OCI-LY7 (cell line): ENCODE measurements around the gene CIB4. TPM values are rescaled to one million over a fixed set of nuclear protein-coding genes. Genes with fewer than 3 reads are reported as not detected.

Source experiments
- BruUV-seq: library from RNA; stranded (reverse); fragments of 400-500 nt; replicated peaks from 2 replicates; lab custom pipeline; 2021; lab: Mats Ljungman, UMichigan
- CTCF ChIA-PET: fragments of 300-600 bp; sonication (Branson Sonifier 250); formaldehyde crosslinking; loops from one replicate; lab custom pipeline; 2022; ENCODE audit warnings: antibody characterized with exemption; ENCODE audit not compliant: unreplicated experiment; lab: Charles Lee
- POLR2A ChIA-PET: fragments of 300-600 bp; sonication (Branson Sonifier 250); formaldehyde crosslinking; loops from one replicate; lab custom pipeline; 2022; ENCODE audit warnings: antibody characterized with exemption; lab: Charles Lee
- DNase-seq: peaks from one replicate; pipeline ENCODE4 v3.0.0-alpha.2; 2015; ENCODE audit warnings: low spot score
- H2AFZ ChIP-seq: fragments of 200-600 bp; sonication (generic), shearing (Covaris generic); 2 replicates; pipeline ENCODE4 v1.6.1; 2014; ENCODE audit warnings: mild to moderate bottlenecking, antibody characterized with exemption, low read length, moderate library complexity
- H3K27ac ChIP-seq: fragments of 200-600 bp; sonication (generic); 2 replicates; pipeline ENCODE4 v1.5.1; 2014; ENCODE audit warnings: mixed run types, low read depth, mild to moderate bottlenecking, moderate library complexity, low read length, inconsistent platforms; ENCODE audit not compliant: poor library complexity, severe bottlenecking
- H3K36me3 ChIP-seq: fragments of 200-600 bp; sonication (generic); 2 replicates; pipeline ENCODE4 v1.6.1; 2014; ENCODE audit warnings: mild to moderate bottlenecking, antibody characterized with exemption, low read length, moderate library complexity, mixed read lengths; ENCODE audit not compliant: insufficient read depth
- H3K4me1 ChIP-seq: fragments of 200-600 bp; sonication (generic); 2 replicates; pipeline ENCODE4 v1.5.1; 2014; ENCODE audit warnings: mild to moderate bottlenecking, low read length; ENCODE audit not compliant: insufficient read depth, poor library complexity, severe bottlenecking
- H3K4me2 ChIP-seq: fragments of 200-600 bp; sonication (generic); 2 replicates; pipeline ENCODE4 v1.6.1; 2014; ENCODE audit warnings: mild to moderate bottlenecking, low read length
- H3K4me3 ChIP-seq: fragments of 200-600 bp; sonication (generic); 2 replicates; pipeline ENCODE4 v1.5.1; 2014; ENCODE audit warnings: mild to moderate bottlenecking, low read depth, low read length; ENCODE audit not compliant: poor library complexity, severe bottlenecking
- H3K79me2 ChIP-seq: fragments of 200-600 bp; sonication (generic); 2 replicates; pipeline ENCODE4 v1.6.1; 2016; ENCODE audit warnings: low read depth, mild to moderate bottlenecking, low read length, moderate library complexity, mixed read lengths; ENCODE audit not compliant: insufficient read depth
- H3K9me2 ChIP-seq: fragments of 200-600 bp; sonication (generic); 2 replicates; pipeline ENCODE4 v1.6.1; 2016; ENCODE audit warnings: mild to moderate bottlenecking, low read length, mixed read lengths; ENCODE audit not compliant: insufficient read depth
- H3K9me3 ChIP-seq: fragments of 200-600 bp; sonication (generic); 2 replicates; pipeline ENCODE4 v1.6.1; 2014; ENCODE audit warnings: mild to moderate bottlenecking, mixed run types, low read length, mixed read lengths
- H4K20me1 ChIP-seq: fragments of 200-600 bp; sonication (generic); 2 replicates; pipeline ENCODE4 v1.6.1; 2014; ENCODE audit warnings: mild to moderate bottlenecking, antibody characterized with exemption, low read length, moderate library complexity, mixed read lengths; ENCODE audit not compliant: insufficient read depth
- CTCF ChIP-seq: fragments of 200-600 bp; sonication (generic); conservative IDR thresholded peaks from 2 replicates; pipeline ENCODE4 v1.5.1; 2014; ENCODE audit warnings: mild to moderate bottlenecking, antibody characterized with exemption, low read length, moderate library complexity, mixed read lengths
- EZH2phosphoT487 ChIP-seq: fragments of 200-600 bp; sonication (generic); IDR thresholded peaks from 2 replicates; pipeline ENCODE4 v1.6.1; 2018; ENCODE audit warnings: low read depth, borderline replicate concordance, mild to moderate bottlenecking, mixed run types, antibody characterized with exemption, low read length, moderate library complexity, mixed read lengths
- intact Hi-C: fragments of 100-400 bp; cut with micrococcal nuclease; formaldehyde crosslinking; loops from one replicate; pipeline ENCODE4 v1.10.0; 2022; ENCODE audit not compliant: unreplicated experiment
- total RNA-seq, 2 experiments: library from RNA; depleted of rRNA in 1 of 2; stranded (reverse); fragments of >200 nt in 1 of 2; shearing (Covaris generic) in 1 of 2; gene quantifications; 2 replicates each; pipeline ENCODE4 v1.2.3, GENCODE V29; 2014 to 2022

Gene CIB4
- total RNA-seq, 2 experiments from 2014 or later = not detected

GRCh38 chr2:26646986-26647672 is 6.0 kb upstream of the CIB4 start:
- DNase-seq = no peak
- H3K4me2 ChIP-seq = no peak overlapping the region
- intact Hi-C loops = no loop called here
- no peaks in the 10 kb centered on the region for H3K36me3 ChIP-seq
- no peaks in the 10 kb centered on the region for H4K20me1 ChIP-seq
- no peak overlapping the region for H3K27ac ChIP-seq
- TF ChIP-seq CTCF = no peak
- no peak for TF ChIP-seq EZH2phosphoT487
- H3K79me2 ChIP-seq = no peaks in the 10 kb centered on the region
- no peaks in the 10 kb centered on the region for H3K9me3 ChIP-seq
- H2AFZ ChIP-seq = no peak overlapping the region
- H3K4me1 ChIP-seq = no peaks in the 10 kb centered on the region
- ChIA-PET POLR2A (no interaction called here), CTCF (no interaction called here)
- no TSS peak for BruUV-seq
- H3K9me2 ChIP-seq = no peaks in the 10 kb centered on the region
- no peak overlapping the region for H3K4me3 ChIP-seq

GRCh38 chr2:26645762-26646161 is 4.6 kb upstream of the CIB4 start:
- CTCF ChIA-PET = no interaction called here
- POLR2A ChIA-PET = no interaction called here
- no peaks in the 10 kb centered on the region for H3K36me3 ChIP-seq

More at GRCh38 chr2:26645762-26646161, 4.6 kb upstream of the CIB4 start:
- H3K4me3 ChIP-seq = no peak overlapping the region
- no peaks in the 10 kb centered on the region for H4K20me1 ChIP-seq
- no peak for DNase-seq
- H2AFZ ChIP-seq = no peak overlapping the region
- H3K4me1 ChIP-seq = no peaks in the 10 kb centered on the region
- TF ChIP-seq EZH2phosphoT487 (no peak), CTCF (no peak)
- no peak overlapping the region for H3K27ac ChIP-seq
- intact Hi-C loops = no loop called here
- no peaks in the 10 kb centered on the region for H3K79me2 ChIP-seq
- BruUV-seq = no TSS peak
- H3K9me2 ChIP-seq = no peaks in the 10 kb centered on the region
- H3K9me3 ChIP-seq = no peaks in the 10 kb centered on the region
- H3K4me2 ChIP-seq = no peak overlapping the region
